HFFc6 (cell line): ENCODE data around the gene USP35. TPM values are rescaled to one million over a fixed set of nuclear protein-coding genes. Genes with fewer than 3 reads are reported as not detected.

Experiments
- DNase-seq: peaks from one replicate; pipeline ENCODE4 v3.0.0-alpha.2; 2018
- H3K27ac Mint-ChIP-seq: 2 replicates; pipeline ENCODE4 v1.8.0; 2020; ENCODE audit warnings: mild to moderate bottlenecking, mixed read lengths
- H3K27me3 Mint-ChIP-seq: 2 replicates; pipeline ENCODE4 v1.8.0; 2021; ENCODE audit warnings: mild to moderate bottlenecking, moderate library complexity, mixed read lengths; ENCODE audit not compliant: insufficient read depth
- H3K36me3 Mint-ChIP-seq: 2 replicates; pipeline ENCODE4 v1.8.0; 2021; ENCODE audit warnings: low read depth, mixed read lengths
- H3K4me1 Mint-ChIP-seq: 2 replicates; pipeline ENCODE4 v1.8.0; 2020; ENCODE audit warnings: low read depth, mixed read lengths
- H3K4me3 Mint-ChIP-seq: 2 replicates; pipeline ENCODE4 v1.8.0; 2020; ENCODE audit warnings: mild to moderate bottlenecking, moderate library complexity, mixed read lengths
- H3K9me3 Mint-ChIP-seq: 2 replicates; pipeline ENCODE4 v1.8.0; 2020; ENCODE audit warnings: mild to moderate bottlenecking, mixed read lengths
- CTCF ChIP-seq: fragments of 200-600 bp; sonication (generic); IDR thresholded peaks from 2 replicates; pipeline ENCODE4 v1.5.0; 2021; ENCODE audit warnings: antibody characterized with exemption, mild to moderate bottlenecking
- total RNA-seq, 6 experiments: library from RNA; stranded (reverse); fragmentation: NEBNext Ultra II Directional; extraction: Animal tissue kit (Norgen Biotek cat#: 25700); gene quantifications; 2 replicates in 1 of 6; 3 replicates in 5 of 6; pipeline ENCODE4 v1.2.3, GENCODE V29; 2021

The USP35 gene
- total RNA-seq, 6 experiments from 2014 or later = 8.5 to 10.6 (median 9.0) TPM

DNA sequence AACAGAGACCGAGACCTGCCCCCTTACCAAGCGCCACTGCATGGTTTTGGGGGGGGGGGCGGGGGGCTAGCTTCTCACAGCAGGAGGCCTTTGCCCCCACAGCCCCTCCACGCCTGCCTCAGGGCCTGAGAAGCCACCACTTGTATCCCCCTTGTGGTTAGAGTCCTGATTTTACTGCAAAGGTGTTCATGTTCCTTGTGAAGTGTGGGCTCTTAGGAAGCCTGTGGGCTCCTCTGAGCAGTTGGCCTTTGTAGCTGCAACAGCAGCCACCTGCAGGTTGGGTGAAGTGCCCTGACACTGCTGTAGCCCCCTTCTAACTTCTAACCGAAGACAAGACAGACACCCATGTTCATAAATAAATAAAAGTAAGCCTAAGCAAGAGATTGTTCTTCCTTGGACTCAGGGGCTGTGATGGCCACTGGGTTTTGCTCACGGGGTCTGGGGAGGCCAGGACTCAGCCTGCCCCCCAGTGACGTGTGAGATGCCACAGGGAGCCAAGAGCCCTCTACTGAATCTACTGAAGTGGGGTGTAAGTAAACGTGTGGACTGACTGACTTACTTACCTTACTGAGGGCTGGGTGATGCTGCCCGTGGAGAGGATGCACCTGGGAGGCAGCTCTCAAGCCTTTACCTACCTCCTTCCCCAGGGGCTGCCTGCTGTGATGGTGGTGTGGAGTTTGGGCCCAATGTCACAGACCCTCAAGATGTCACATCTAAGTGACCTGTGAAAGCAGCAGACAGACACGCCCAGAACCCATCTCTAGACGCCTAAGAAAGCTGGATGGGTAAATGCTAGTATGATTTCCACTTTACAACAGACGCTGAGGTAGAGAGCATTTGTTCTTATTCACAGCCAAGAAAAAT is 25.8 kb downstream of the USP35 start:
- TF ChIP-seq CTCF = no peak
- H3K9me3 Mint-ChIP-seq = no peaks in the 10 kb centered on the region
- no peak overlapping the region for H3K4me3 Mint-ChIP-seq
- H3K36me3 Mint-ChIP-seq = peaks cover 39% of the 10 kb centered on the region
- H3K27me3 Mint-ChIP-seq = no peaks in the 10 kb centered on the region
- H3K4me1 Mint-ChIP-seq = peaks cover 22% of the 10 kb centered on the region
- DNase-seq = no peak
- no peak overlapping the region; the same call in 1 of the 2 replicates for H3K27ac Mint-ChIP-seq

DNA sequence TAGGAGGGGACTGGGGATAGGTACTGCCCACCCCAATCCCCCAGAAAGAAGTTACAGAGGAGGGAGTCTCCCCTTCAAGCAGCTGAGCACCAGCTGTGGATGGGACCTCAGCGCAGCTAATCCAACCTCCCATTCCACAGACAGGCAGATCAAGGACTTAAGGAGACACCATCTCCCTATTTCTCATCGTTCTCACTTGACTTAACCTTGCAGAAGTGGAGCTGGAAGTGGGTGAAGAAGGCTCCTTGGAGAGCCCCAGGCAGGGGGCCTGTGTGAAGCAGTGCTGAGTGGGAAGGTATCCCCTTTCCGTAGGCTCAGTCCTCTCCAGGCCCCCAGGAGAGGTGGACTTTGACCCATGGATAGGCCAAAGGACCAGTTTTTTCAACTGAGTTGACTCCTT is 27.3 kb downstream of the USP35 start:
- Mint-ChIP-seq H3K4me3 (no peak overlapping the region), H3K27me3 (peaks cover 2% of the 10 kb centered on the region; the same call in 1 of the 2 replicates), H3K27ac (no peak overlapping the region), H3K36me3 (peaks cover 30% of the 10 kb centered on the region), H3K4me1 (peaks cover 22% of the 10 kb centered on the region), H3K9me3 (no peaks in the 10 kb centered on the region)
- no peak for DNase-seq
- no peak for TF ChIP-seq CTCF

GRCh38 chr11:78216571-78217287 is 28.0 kb downstream of the USP35 start:
- Mint-ChIP-seq H3K36me3 (peaks cover 30% of the 10 kb centered on the region), H3K4me1 (peaks cover 20% of the 10 kb centered on the region), H3K4me3 (no peak overlapping the region), H3K9me3 (no peaks in the 10 kb centered on the region), H3K27me3 (peaks cover 2% of the 10 kb centered on the region; the same call in 1 of the 2 replicates), H3K27ac (no peak overlapping the region)
- DNase-seq = no peak
- no peak for TF ChIP-seq CTCF

DNA sequence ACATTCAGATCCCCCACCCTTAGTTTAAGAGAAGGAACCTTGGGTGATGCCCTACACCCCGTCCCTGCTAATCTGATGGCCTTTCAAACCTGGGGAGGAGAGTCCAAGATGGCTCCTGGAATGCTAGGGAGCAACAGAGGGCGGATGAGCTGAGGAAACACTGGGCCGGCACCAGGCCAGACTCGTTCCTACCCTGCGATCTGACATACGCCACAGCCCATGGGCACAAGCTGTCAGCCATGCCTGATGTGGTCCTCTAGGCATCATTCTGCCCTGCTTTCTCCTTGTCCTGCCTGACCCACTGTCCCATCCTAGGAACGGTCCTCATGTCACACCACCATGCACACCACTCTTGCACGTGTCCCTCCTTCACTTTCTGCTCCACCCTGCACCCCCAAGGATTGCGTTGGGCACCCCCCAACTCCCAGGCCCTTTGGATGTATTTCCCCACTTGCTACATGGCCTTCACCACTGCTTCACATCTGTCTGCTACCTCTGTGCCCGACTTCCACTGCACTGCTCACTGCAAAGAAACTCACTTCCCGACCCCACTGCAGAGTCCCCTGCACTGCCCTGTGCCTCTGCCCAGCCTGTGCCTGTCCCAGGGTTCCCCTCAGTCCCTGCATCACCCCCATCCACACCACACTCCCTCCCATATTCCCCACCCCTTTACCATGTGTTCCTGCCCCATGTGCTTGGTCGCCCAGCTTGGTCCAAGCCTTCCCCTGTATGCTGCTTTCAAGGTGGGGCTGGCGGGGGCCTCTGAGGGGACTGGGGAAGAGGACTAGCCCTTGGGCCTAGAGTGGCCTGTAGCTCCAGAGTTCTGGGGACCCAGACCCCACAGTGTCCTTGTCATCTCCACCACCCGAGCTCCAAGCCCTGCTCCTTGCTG is 29.2 kb downstream of the USP35 start:
- Mint-ChIP-seq H3K27me3 (peaks cover 2% of the 10 kb centered on the region; the same call in 1 of the 2 replicates), H3K36me3 (peaks cover 28% of the 10 kb centered on the region), H3K27ac (no peak overlapping the region), H3K9me3 (no peaks in the 10 kb centered on the region), H3K4me1 (peaks cover 9% of the 10 kb centered on the region), H3K4me3 (no peak overlapping the region)
- TF ChIP-seq CTCF = no peak
- no peak for DNase-seq
